Nephron progenitor cell (in vitro differentiated cells): ENCODE measurements around the gene TNNC2.

Experiments used
- DNase-seq: peaks from one replicate; pipeline ENCODE4 v3.0.0; 2021
- H3K27ac Mint-ChIP-seq: 2 replicates; pipeline ENCODE4 v1.8.0; 2021; ENCODE audit warnings: mild to moderate bottlenecking, moderate library complexity, mixed read lengths
- H3K27me3 Mint-ChIP-seq: 2 replicates; pipeline ENCODE4 v1.8.0; 2021; ENCODE audit warnings: mild to moderate bottlenecking, low read depth, mixed read lengths; ENCODE audit not compliant: poor library complexity
- H3K36me3 Mint-ChIP-seq: 2 replicates; pipeline ENCODE4 v1.8.0; 2021; ENCODE audit warnings: low read depth, mixed read lengths
- H3K4me1 Mint-ChIP-seq: 2 replicates; pipeline ENCODE4 v1.8.0; 2021; ENCODE audit warnings: mixed read lengths
- H3K4me3 Mint-ChIP-seq: 2 replicates; pipeline ENCODE4 v1.8.0; 2021; ENCODE audit warnings: mild to moderate bottlenecking, moderate library complexity, mixed read lengths
- H3K9me3 Mint-ChIP-seq: 2 replicates; pipeline ENCODE4 v1.8.0; 2021; ENCODE audit warnings: mild to moderate bottlenecking, moderate library complexity, mixed read lengths
- CTCF ChIP-seq: fragments of 200-600 bp; sonication (generic); IDR thresholded peaks from 2 replicates; pipeline ENCODE4 v1.5.0; 2021; ENCODE audit warnings: antibody characterized with exemption

TNNC2 gene

GRCh38 chr20:45842169-45842812, 15.2 kb upstream of the TNNC2 start:
- H3K9me3 Mint-ChIP-seq, result no peaks in the 10 kb centered on the region
- H3K27me3 Mint-ChIP-seq, result no peaks in the 10 kb centered on the region
- H3K4me1 Mint-ChIP-seq, result peaks cover 12% of the 10 kb centered on the region
- peaks cover 28% of the 10 kb centered on the region for H3K36me3 Mint-ChIP-seq
- no peak for DNase-seq
- no peak for TF ChIP-seq CTCF
- no peak overlapping the region for H3K4me3 Mint-ChIP-seq
- H3K27ac Mint-ChIP-seq, result peak overlapping the region; percentile 74

- Mint-ChIP-seq H3K27me3 (no peaks in the 10 kb centered on the region), H3K4me1 (peaks cover 18% of the 10 kb centered on the region), H3K9me3 (no peaks in the 10 kb centered on the region), H3K27ac (peak overlapping the region; percentile 74), H3K36me3 (peaks cover 34% of the 10 kb centered on the region), H3K4me3 (no peak overlapping the region)
- no peak for DNase-seq
- TF ChIP-seq CTCF, result no peak
Observed at GRCh38 chr20:45841407-45842129, 14.5 kb upstream of the TNNC2 start.

- no peak for DNase-seq
- Mint-ChIP-seq H3K27ac (no peak overlapping the region), H3K4me3 (no peak overlapping the region), H3K36me3 (peaks cover 31% of the 10 kb centered on the region), H3K27me3 (no peaks in the 10 kb centered on the region), H3K9me3 (no peaks in the 10 kb centered on the region), H3K4me1 (peaks cover 23% of the 10 kb centered on the region)
- no peak for TF ChIP-seq CTCF
Observed at GRCh38 chr20:45840700-45841198, 13.6 kb upstream of the TNNC2 start.

- H3K27ac Mint-ChIP-seq, result no peak overlapping the region
- TF ChIP-seq CTCF, result no peak
Observed at GRCh38 chr20:45836841-45837240, 9.7 kb upstream of the TNNC2 start.

GRCh38 chr20:45835825-45836224, 8.7 kb upstream of the TNNC2 start:
- H3K4me3 Mint-ChIP-seq, result peak overlapping the region; percentile 81
- no peaks in the 10 kb centered on the region for H3K27me3 Mint-ChIP-seq
- TF ChIP-seq CTCF, result no peak
- no peak overlapping the region for H3K27ac Mint-ChIP-seq
- peaks cover 33% of the 10 kb centered on the region for H3K4me1 Mint-ChIP-seq
- DNase-seq, result no peak
- peaks cover 9% of the 10 kb centered on the region for H3K36me3 Mint-ChIP-seq
- H3K9me3 Mint-ChIP-seq, result no peaks in the 10 kb centered on the region

More at GRCh38 chr20:45836841-45837240, 9.7 kb upstream of the TNNC2 start:
- no peak for DNase-seq
- no peak overlapping the region for H3K4me3 Mint-ChIP-seq
- H3K4me1 Mint-ChIP-seq, result peaks cover 33% of the 10 kb centered on the region
- H3K27me3 Mint-ChIP-seq, result no peaks in the 10 kb centered on the region
- no peaks in the 10 kb centered on the region for H3K9me3 Mint-ChIP-seq
- peaks cover 9% of the 10 kb centered on the region for H3K36me3 Mint-ChIP-seq
